Activated naive CD8-positive, alpha-beta T cell (primary cell): ENCODE results near the gene CEP135.
"Not testable (repeated sequence)": the region's sequence is repeated elsewhere in the genome, so short reads cannot be mapped to it uniquely, and the experiment has no call there.

Source experiments
- H3K27ac Mint-ChIP-seq: one replicate; pipeline ENCODE4 v1.8.0; 2021; ENCODE audit warnings: mixed read lengths
- H3K27me3 Mint-ChIP-seq: one replicate; pipeline ENCODE4 v1.8.0; 2021; ENCODE audit warnings: mixed read lengths
- H3K36me3 Mint-ChIP-seq: one replicate; pipeline ENCODE4 v1.8.0; 2021; ENCODE audit warnings: mixed read lengths
- H3K4me1 Mint-ChIP-seq: one replicate; pipeline ENCODE4 v1.8.0; 2021; ENCODE audit warnings: low read depth, mixed read lengths
- H3K4me3 Mint-ChIP-seq: one replicate; pipeline ENCODE4 v1.8.0; 2021; ENCODE audit warnings: mild to moderate bottlenecking, mixed read lengths
- H3K9me3 Mint-ChIP-seq: one replicate; pipeline ENCODE4 v1.8.0; 2021; ENCODE audit warnings: low read depth, mixed read lengths

The CEP135 gene

DNA sequence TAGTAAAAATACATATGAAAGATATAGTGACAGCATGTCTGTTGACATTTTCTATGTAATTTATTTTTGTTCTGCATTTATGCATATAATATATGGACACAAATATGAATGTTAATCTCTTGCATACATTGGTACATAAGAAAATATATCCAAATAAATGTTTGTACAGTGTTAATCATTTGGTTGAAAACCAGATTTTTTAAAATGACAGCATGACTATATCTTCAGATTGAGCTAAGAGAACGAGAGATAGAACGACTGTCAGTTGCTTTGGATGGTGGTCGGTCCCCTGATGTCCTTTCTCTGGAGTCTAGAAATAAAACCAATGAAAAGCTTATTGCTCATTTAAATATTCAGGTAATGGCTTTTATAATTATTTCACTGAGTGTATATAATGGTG lies 15.3 kb downstream of the CEP135 start:
- H3K9me3 Mint-ChIP-seq, result no peaks in the 10 kb centered on the region
- H3K36me3 Mint-ChIP-seq, result peaks cover 19% of the 10 kb centered on the region
- H3K27ac Mint-ChIP-seq, result no peak overlapping the region
- peaks cover 1% of the 10 kb centered on the region for H3K4me1 Mint-ChIP-seq
- no peaks in the 10 kb centered on the region for H3K27me3 Mint-ChIP-seq
- no peak overlapping the region for H3K4me3 Mint-ChIP-seq

DNA sequence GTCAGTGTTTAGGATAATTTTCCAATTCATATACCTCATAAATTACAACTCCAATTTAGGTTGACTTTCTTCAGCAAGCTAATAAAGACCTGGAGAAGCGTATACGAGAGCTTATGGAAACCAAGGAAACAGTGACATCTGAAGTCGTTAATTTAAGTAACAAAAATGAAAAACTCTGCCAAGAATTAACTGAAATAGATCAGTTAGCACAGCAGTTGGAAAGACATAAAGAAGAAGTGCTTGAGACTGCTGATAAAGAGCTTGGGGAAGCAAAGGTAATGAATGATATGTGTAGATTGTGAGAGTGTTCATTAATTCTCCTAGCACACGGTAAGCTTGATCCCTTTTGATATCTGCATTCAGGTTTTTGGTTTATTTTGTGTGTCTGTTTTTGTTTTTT lies 16.8 kb downstream of the CEP135 start:
- H3K36me3 Mint-ChIP-seq, result peaks cover 19% of the 10 kb centered on the region
- H3K9me3 Mint-ChIP-seq, result no peaks in the 10 kb centered on the region
- peaks cover 1% of the 10 kb centered on the region for H3K4me1 Mint-ChIP-seq
- H3K27me3 Mint-ChIP-seq, result no peaks in the 10 kb centered on the region
- H3K27ac Mint-ChIP-seq, result no peak overlapping the region
- H3K4me3 Mint-ChIP-seq, result no peak overlapping the region

DNA sequence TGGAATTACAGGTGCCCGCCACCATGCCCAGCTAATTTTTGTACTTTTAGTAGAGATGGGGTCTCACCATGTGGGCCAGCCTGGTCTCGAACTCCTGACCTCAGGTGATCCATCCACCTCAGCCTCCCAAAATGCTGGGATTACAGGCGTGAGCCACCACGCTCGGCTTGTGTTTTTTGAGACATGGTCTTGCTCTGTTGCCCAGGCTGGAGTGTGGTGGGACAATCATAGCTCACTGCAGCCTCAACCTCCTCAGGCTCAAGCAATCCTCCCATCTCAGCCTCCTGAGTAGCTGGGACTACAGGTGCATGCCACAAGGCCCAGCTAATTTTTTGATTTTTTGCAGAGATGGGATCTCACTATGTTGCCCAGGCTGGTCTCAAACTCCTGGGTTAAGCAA lies 17.6 kb downstream of the CEP135 start:
- not testable (repeated sequence) for H3K9me3 Mint-ChIP-seq, H3K27ac Mint-ChIP-seq, H3K4me3 Mint-ChIP-seq, H3K27me3 Mint-ChIP-seq, H3K4me1 Mint-ChIP-seq
- peaks cover 20% of the 10 kb centered on the region for H3K36me3 Mint-ChIP-seq

DNA sequence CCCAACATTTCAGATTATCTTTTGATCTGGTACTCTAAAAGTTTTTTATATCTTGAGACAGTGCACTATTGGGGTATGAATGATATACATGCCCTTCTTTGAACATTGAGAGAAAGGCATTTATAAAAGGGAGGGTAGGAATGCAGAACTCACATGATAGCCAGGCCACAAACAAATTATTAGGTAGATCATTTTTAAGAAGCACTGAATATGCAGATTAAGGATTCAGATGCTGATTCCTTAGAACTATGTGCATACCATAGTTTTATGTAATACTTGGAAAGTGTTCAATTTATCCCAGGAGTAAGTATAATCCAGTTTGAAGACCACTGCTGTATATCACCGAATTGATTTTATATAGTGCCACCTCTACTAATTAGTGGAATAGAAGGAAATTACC lies 18.6 kb downstream of the CEP135 start:
- Mint-ChIP-seq H3K36me3 (peaks cover 20% of the 10 kb centered on the region), H3K4me3 (no peak overlapping the region), H3K4me1 (peaks cover under 1% of the 10 kb centered on the region), H3K27me3 (no peaks in the 10 kb centered on the region), H3K9me3 (no peaks in the 10 kb centered on the region), H3K27ac (no peak overlapping the region)

DNA sequence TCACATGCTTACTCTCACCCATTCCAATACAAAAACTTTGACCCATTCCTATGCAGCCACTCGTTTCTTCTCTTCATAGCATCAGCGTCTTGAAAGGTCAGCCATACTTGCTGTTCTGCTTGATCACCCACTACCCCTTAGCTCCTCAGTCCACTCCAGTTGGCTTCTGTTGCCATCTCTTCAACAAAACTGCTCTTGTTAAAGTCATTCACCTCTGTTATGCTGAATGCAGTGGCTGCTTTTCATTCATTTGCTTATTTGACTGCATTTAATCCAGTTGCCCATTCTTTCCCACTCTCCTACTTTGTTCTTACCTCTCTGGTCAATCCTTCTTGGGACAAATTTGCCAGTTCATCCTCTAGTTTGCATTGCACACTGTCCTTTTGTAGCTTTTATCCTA lies 24.9 kb downstream of the CEP135 start:
- H3K27ac Mint-ChIP-seq, result no peak overlapping the region
- no peak overlapping the region for H3K4me3 Mint-ChIP-seq
- no peaks in the 10 kb centered on the region for H3K9me3 Mint-ChIP-seq
- H3K36me3 Mint-ChIP-seq, result peaks cover 22% of the 10 kb centered on the region
- no peaks in the 10 kb centered on the region for H3K4me1 Mint-ChIP-seq
- no peaks in the 10 kb centered on the region for H3K27me3 Mint-ChIP-seq

DNA sequence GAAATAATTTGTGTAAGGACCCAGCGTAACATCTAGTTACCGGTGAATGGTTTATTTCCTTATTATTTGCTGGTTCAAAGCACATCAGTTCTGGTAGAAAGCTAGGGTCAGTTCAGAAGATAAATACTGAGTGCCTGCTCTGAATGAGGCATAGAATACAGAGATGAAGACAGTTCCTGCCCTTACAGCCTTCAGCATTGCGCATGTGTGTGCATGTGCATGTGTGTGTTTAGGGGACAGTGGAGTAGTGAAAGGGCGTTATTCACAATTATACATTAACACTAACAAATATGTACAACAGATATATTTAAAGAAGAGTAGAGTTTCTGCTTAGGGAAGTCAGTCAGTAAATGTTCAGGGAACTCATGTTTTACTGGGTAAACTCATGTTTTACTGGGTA lies 29.1 kb downstream of the CEP135 start:
- Mint-ChIP-seq H3K36me3 (peaks cover 20% of the 10 kb centered on the region), H3K4me3 (no peak overlapping the region), H3K27ac (no peak overlapping the region), H3K9me3 (no peaks in the 10 kb centered on the region), H3K27me3 (no peaks in the 10 kb centered on the region), H3K4me1 (no peaks in the 10 kb centered on the region)

DNA sequence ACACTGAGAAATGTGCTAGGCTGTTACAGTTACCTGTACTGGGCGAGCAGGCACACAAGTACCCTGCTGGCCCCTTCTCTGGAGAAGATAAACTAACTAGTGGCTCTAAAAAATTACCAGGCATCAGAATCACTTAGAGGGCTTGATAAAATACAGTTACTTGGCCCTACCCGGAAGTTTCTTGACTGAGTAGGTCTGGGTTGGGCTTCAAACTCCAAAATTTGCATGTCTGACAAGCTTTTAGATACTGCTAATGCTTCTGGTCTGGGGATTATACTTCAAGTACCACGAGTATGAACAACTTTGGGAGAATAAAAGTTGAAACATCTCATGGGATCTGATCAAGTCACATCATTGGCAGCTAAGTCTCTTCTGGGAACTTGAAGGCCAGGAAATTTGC lies 30.8 kb downstream of the CEP135 start:
- Mint-ChIP-seq H3K4me3 (no peak overlapping the region), H3K36me3 (peaks cover 20% of the 10 kb centered on the region)

DNA sequence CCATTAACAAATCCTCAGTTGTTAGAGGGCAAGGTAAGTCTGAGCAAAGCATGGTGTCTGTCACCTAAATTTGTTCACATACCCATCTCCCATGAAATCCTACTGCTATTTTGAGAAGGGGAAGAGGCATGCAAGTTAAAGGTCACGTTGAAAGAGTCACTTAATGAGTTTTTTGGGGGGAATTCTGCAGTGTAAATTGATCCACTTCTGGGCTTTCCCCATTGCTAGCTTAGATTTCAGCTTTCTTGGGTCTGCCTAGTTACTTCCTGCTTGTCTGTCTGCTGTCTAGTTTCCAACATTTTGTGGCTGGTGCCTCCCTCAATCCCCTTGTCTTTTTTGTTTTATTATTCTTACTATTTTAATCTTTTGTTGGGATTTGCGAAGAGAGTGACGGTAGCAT lies 32.0 kb downstream of the CEP135 start:
- Mint-ChIP-seq H3K4me3 (no peak overlapping the region), H3K4me1 (no peaks in the 10 kb centered on the region), H3K9me3 (no peaks in the 10 kb centered on the region), H3K27ac (no peak overlapping the region), H3K27me3 (no peaks in the 10 kb centered on the region), H3K36me3 (peaks cover 18% of the 10 kb centered on the region)

More for the DNA sequence above, 30.8 kb downstream of the CEP135 start:
- no peaks in the 10 kb centered on the region for H3K4me1 Mint-ChIP-seq
- no peak overlapping the region for H3K27ac Mint-ChIP-seq
- H3K9me3 Mint-ChIP-seq, result no peaks in the 10 kb centered on the region
- H3K27me3 Mint-ChIP-seq, result no peaks in the 10 kb centered on the region

DNA sequence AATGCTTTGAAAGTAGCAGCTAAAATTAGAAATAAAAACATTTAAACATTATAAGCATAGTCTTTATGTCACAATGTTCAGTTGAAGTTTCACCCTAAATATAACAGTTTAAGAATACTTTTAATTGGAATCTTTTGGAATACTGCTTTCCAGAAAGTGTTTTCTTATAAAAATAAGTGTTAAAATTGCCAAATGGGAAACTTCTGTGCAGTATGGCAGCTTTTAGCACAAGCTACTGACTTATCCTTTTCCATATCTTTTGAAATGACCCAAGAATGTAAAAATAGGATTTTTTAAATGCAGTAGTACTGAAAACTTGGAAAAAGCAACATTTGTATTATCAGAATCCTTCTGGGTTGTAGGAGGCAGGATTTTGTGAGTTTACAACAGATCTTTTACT lies 34.2 kb downstream of the CEP135 start:
- Mint-ChIP-seq H3K36me3 (peaks cover 20% of the 10 kb centered on the region), H3K4me1 (no peaks in the 10 kb centered on the region), H3K4me3 (no peak overlapping the region)

DNA sequence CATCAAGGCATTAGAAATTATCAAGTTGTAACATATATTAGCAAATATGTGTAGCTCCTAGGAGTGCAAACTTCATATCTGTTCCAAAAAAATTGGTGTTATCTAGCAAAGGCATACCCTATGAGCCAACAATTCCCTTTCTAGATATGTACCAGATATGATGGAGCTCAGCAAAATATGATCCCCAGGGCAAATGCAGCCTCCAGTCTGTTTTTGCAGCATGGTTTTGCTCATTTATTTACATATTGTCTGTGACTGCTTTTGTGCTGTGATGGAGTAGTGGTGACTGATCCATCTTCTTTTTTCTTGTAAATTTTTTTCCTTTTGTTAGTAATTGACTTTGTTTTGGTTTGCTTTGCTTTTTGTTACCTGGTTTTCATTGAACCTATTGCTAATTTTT lies 41.0 kb downstream of the CEP135 start:
- Mint-ChIP-seq H3K27ac (no peak overlapping the region), H3K9me3 (no peaks in the 10 kb centered on the region), H3K27me3 (no peaks in the 10 kb centered on the region), H3K4me3 (no peak overlapping the region), H3K4me1 (peaks cover 7% of the 10 kb centered on the region), H3K36me3 (peaks cover 15% of the 10 kb centered on the region)

More for the DNA sequence above, 34.2 kb downstream of the CEP135 start:
- no peak overlapping the region for H3K27ac Mint-ChIP-seq
- no peaks in the 10 kb centered on the region for H3K27me3 Mint-ChIP-seq
- H3K9me3 Mint-ChIP-seq, result no peaks in the 10 kb centered on the region

DNA sequence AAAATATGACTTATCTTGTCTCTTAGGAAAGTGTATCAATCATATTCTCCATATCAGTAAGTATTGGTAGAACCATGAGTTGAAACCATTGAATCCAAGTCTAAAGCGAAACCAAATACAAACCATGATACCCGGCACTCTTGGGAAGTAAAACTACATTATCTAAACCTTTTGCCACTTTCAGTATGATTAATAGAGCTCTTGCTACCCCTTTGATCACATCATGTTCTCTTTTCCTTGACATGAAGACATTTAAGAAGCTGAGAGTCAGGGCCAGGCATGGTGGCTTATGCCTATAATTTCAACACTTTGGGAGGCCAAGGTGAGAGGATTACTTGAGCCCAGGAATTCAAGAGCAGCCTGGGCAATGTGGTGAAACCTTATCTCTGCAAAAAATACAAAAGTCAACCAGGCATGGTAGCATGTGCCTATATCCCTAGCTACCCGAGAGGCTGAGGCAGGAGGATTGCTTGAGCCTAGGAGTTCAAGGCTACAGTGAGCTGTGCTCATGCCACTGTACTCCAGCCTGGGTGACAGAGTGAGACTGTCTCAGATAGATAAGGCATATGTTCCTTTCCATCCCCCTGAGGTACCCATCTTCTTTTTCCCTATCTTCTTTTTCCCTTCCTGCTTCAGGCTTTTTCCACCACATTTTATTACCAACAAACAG lies 45.4 kb downstream of the CEP135 start:
- Mint-ChIP-seq H3K27ac (peak overlapping the region; percentile 25), H3K27me3 (no peaks in the 10 kb centered on the region), H3K4me1 (peaks cover 9% of the 10 kb centered on the region), H3K9me3 (no peaks in the 10 kb centered on the region), H3K36me3 (peaks cover 32% of the 10 kb centered on the region), H3K4me3 (no peak overlapping the region)

DNA sequence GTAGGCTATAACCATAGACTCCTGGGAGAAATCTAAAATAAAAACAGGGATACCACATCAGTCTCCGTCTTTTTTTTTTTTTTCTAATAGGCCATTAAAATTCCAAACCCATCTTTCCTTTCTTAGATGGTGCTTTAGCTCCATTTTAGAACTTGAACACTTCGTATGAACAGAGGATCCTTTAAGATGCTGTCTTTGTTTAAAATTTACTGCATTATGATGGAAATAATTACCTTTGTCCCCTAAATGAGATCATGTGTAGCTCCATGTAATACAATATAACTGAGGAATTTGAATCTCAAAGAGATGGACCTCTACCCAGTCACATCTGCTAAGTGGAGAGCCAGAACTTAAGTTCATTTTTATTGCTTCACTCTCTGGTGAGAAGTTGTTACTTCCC lies 47.9 kb downstream of the CEP135 start:
- Mint-ChIP-seq H3K27me3 (no peaks in the 10 kb centered on the region), H3K9me3 (peaks cover 3% of the 10 kb centered on the region), H3K4me3 (no peak overlapping the region), H3K36me3 (peaks cover 53% of the 10 kb centered on the region), H3K27ac (no peak overlapping the region), H3K4me1 (peaks cover 11% of the 10 kb centered on the region)

DNA sequence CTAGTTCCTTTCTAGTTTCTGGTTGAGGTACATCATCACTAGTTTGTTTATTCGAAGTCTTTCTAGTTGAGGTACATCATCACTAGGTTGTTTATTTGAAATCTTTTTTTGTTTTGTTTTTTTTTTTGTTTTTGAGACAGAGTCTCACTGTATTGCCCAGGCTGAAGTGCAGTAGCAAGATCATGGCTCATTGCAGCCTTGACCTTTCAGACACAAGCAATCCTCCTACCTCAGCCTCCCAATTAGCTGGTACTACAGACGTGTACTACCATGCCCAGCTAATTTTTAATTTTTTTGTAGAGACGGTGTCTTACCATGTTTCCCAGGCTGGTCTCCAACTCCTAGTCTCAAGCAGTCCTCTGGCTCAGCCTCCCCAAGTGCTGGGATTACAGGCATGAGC lies 54.9 kb downstream of the CEP135 start:
- no peak overlapping the region for H3K27ac Mint-ChIP-seq
- no peak overlapping the region for H3K4me3 Mint-ChIP-seq
- H3K36me3 Mint-ChIP-seq, result peaks cover 79% of the 10 kb centered on the region

DNA sequence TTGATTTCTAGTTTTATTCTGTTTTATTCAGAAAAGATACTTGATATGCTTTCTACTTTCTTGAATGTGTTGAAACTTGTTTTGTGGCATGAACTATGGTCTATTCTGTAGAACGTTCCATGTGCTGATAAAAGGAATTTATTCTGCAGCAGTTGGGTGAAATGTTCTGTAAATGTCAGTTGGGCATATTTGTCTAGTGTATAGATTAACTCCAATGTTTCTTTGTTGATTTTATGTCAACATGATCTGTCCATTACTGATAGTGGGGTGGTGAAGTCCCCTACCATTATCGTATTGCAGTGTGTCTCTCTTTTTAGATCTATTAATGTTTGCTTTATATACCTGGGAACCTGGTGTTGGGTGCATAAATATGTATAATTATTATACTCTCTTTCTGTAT lies 55.5 kb downstream of the CEP135 start:
- H3K27ac Mint-ChIP-seq, result no peak overlapping the region
- H3K4me3 Mint-ChIP-seq, result no peak overlapping the region
- peaks cover 7% of the 10 kb centered on the region for H3K9me3 Mint-ChIP-seq
- H3K27me3 Mint-ChIP-seq, result no peaks in the 10 kb centered on the region
- peaks cover 2% of the 10 kb centered on the region for H3K4me1 Mint-ChIP-seq
- H3K36me3 Mint-ChIP-seq, result peaks cover 75% of the 10 kb centered on the region

More for the DNA sequence above, 54.9 kb downstream of the CEP135 start:
- H3K4me1 Mint-ChIP-seq, result peaks cover 2% of the 10 kb centered on the region
- H3K9me3 Mint-ChIP-seq, result peaks cover 7% of the 10 kb centered on the region
- no peaks in the 10 kb centered on the region for H3K27me3 Mint-ChIP-seq

DNA sequence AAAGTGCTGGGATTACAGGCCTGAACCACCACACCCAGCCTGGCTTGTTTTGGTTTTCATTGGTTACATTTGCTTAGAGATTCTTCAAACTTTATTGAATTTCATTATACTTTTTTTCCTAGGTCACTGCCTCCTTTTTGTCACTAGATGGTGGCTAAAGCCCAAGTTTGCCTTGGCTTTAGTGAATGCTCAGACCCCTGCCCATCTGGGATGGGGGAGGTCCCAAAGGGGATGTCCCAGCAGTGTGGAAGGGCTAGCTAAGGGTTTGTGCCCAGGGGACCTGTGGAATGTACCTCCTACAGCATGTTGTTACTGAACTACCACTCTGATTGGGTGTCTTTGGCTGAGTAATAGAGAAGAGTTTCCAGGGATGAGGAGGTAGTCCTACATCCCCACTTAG lies 58.4 kb downstream of the CEP135 start:
- peaks cover 53% of the 10 kb centered on the region for H3K36me3 Mint-ChIP-seq
- no peak overlapping the region for H3K4me3 Mint-ChIP-seq
- no peaks in the 10 kb centered on the region for H3K4me1 Mint-ChIP-seq
- peaks cover 4% of the 10 kb centered on the region for H3K9me3 Mint-ChIP-seq
- H3K27ac Mint-ChIP-seq, result no peak overlapping the region
- no peaks in the 10 kb centered on the region for H3K27me3 Mint-ChIP-seq

DNA sequence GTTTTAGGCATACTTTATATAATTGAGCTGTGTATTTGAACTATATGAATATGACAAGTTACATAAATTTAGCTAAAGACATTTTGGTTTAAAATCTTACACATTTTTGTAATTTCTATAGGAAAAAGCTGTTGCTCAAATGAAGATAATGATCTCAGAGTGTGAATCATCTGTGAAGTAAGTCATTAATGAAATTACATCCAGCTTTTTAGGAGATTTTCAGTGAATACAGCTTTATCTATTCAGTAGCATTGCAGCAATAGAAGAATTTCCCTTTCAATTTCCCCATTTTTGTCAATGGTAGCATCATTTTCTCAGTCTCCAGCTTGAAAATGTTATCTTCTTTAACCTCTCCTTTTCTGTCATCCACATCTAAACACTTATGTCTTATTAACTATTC lies 59.5 kb downstream of the CEP135 start:
- peaks cover 51% of the 10 kb centered on the region for H3K36me3 Mint-ChIP-seq
- H3K27me3 Mint-ChIP-seq, result no peaks in the 10 kb centered on the region
- no peak overlapping the region for H3K4me3 Mint-ChIP-seq
- no peak overlapping the region for H3K27ac Mint-ChIP-seq
- H3K9me3 Mint-ChIP-seq, result peaks cover 4% of the 10 kb centered on the region
- no peaks in the 10 kb centered on the region for H3K4me1 Mint-ChIP-seq
